GM12878 (cell line): Measurements from ENCODE around the gene FAM222A. TPM values are rescaled to one million over a fixed set of nuclear protein-coding genes. Genes with fewer than 3 reads are reported as not detected.

Source experiments
- ATAC-seq: fragments of 200-7000 bp; cut with Tn5 transposase; 3 replicates; pipeline ENCODE4 v1.9.1; 2020; ENCODE audit warnings: mild to moderate bottlenecking, moderate library complexity
- BruUV-seq: library from RNA; stranded (reverse); fragments of 400-500 nt; replicated peaks from 2 replicates; lab custom pipeline; 2021; lab: Mats Ljungman, UMichigan
- CTCF ChIA-PET: fragments of 300-600 bp; sonication (Branson Sonifier 250); formaldehyde crosslinking; extraction: SDS; loops from one replicate; lab custom pipeline; 2021; ENCODE audit warnings: inconsistent platforms; lab: Yijun Ruan, JAX
- POLR2A ChIA-PET: fragments of 350-600 bp; formaldehyde crosslinking; extraction: SDS; loops from one replicate; lab custom pipeline; 2021; ENCODE audit warnings: inconsistent platforms; lab: Charles Lee
- RAD21 ChIA-PET: fragments of 300-600 bp; sonication (Branson Sonifier 250); formaldehyde crosslinking; loops from one replicate; lab custom pipeline; 2023; ENCODE audit warnings: antibody characterized with exemption; ENCODE audit not compliant: unreplicated experiment; lab: Charles Lee
- SMC1A ChIA-PET: fragments of 300-600 bp; sonication (Branson Sonifier 250); formaldehyde crosslinking; loops from one replicate; lab custom pipeline; 2023; ENCODE audit not compliant: unreplicated experiment, uncharacterized antibody; lab: Charles Lee
- DNase-seq: peaks from one replicate; pipeline ENCODE4 v3.0.0-alpha.2; 2011; ENCODE audit warnings: low read depth, low spot score
- FAIRE-seq: peaks from 3 replicates; lab custom pipeline; 2011; peaks lifted over from hg19 to GRCh38; lab: Jason Lieb, UNC
- H2AFZ ChIP-seq: 2 replicates; pipeline ENCODE4 v1.6.0; 2011; ENCODE audit warnings: low read depth, low read length, control low read depth; ENCODE audit not compliant: control insufficient read depth
- H3K27ac ChIP-seq: 2 replicates; pipeline ENCODE4 v1.5.1; 2011; ENCODE audit warnings: control low read depth; ENCODE audit not compliant: control insufficient read depth, insufficient read depth
- H3K27me3 ChIP-seq, 2 experiments: replicated peaks in 1 of 2; 2 replicates each; pipeline versions ENCODE4 v1.6.0 to v1.6.1; 2011; ENCODE audit warnings: low read length in 1 of 2; ENCODE audit not compliant: control insufficient read depth in 2 of 2, insufficient read depth in 2 of 2
- H3K36me3 ChIP-seq, 2 experiments: 2 replicates each; pipeline ENCODE4 v1.5.1; 2011; ENCODE audit warnings: low read length in 1 of 2; ENCODE audit not compliant: control insufficient read depth in 2 of 2, insufficient read depth in 2 of 2
- H3K4me1 ChIP-seq: 2 replicates; pipeline ENCODE4 v1.6.1; 2011; ENCODE audit warnings: mild to moderate bottlenecking, low read length, moderate library complexity, mixed read lengths; ENCODE audit not compliant: control insufficient read depth, insufficient read depth
- H3K4me2 ChIP-seq: 2 replicates; pipeline ENCODE4 v1.6.0; 2011; ENCODE audit warnings: control low read depth; ENCODE audit not compliant: control insufficient read depth, insufficient read depth
- H3K4me3 ChIP-seq: fragments of 200-600 bp; sonication (generic); 2 replicates; pipeline ENCODE4 v1.5.1; 2016
- H3K79me2 ChIP-seq: 2 replicates; pipeline ENCODE4 v1.6.0; 2011; ENCODE audit warnings: low read length; ENCODE audit not compliant: control insufficient read depth, insufficient read depth
- H3K9ac ChIP-seq: 2 replicates; pipeline ENCODE4 v1.8.0; 2011; ENCODE audit warnings: low read length, control low read depth, mixed read lengths; ENCODE audit not compliant: control insufficient read depth, insufficient read depth
- H3K9me3 ChIP-seq: replicated peaks from 3 replicates; pipeline ENCODE4 v1.5.1; 2011; ENCODE audit warnings: mild to moderate bottlenecking, low read length; ENCODE audit not compliant: control insufficient read depth, insufficient read depth
- H4K20me1 ChIP-seq: 2 replicates; pipeline ENCODE4 v1.6.0; 2011; ENCODE audit not compliant: control insufficient read depth, insufficient read depth
- ASH2L ChIP-seq: fragments of 300-600, 200-600 bp; sonication (generic); IDR thresholded peaks from 2 replicates; pipeline ENCODE4 v1.6.1; 2017; ENCODE audit warnings: low read depth, mild to moderate bottlenecking, borderline replicate concordance
- BMI1 ChIP-seq: fragments of 450-650 bp; IDR thresholded peaks from 2 replicates; pipeline ENCODE4 v1.6.1; 2016; ENCODE audit warnings: mild to moderate bottlenecking, moderate library complexity, borderline replicate concordance
- CHD2 ChIP-seq: IDR thresholded peaks from 2 replicates; pipeline ENCODE4 v1.6.1; 2011; ENCODE audit warnings: low read depth, low read length, improper control_type of control experiment, borderline replicate concordance
- CTCF ChIP-seq, 3 experiments: IDR thresholded peaks in 2 of 3; conservative IDR thresholded peaks in 1 of 3; 2 replicates each; pipeline ENCODE4 v1.5.1; 2011; ENCODE audit warnings: low read depth in 3 of 3, low read length in 3 of 3, mild to moderate bottlenecking in 3 of 3, control low read depth in 2 of 3, moderate library complexity in 2 of 3, inconsistent platforms in 1 of 3, mixed read lengths in 1 of 3; ENCODE audit not compliant: control insufficient read depth in 2 of 3, insufficient read depth in 1 of 3; ENCODE audit errors: extremely low read depth in 1 of 3
- DPF2 ChIP-seq: fragments of 450-650 bp; IDR thresholded peaks from 2 replicates; pipeline ENCODE4 v1.6.1; 2017; ENCODE audit warnings: mild to moderate bottlenecking
- GABPA ChIP-seq: IDR thresholded peaks from 2 replicates; pipeline ENCODE4 v1.6.1; 2014; ENCODE audit warnings: antibody characterized with exemption, low read depth, mild to moderate bottlenecking, inconsistent platforms
- KAT2A ChIP-seq: conservative IDR thresholded peaks from 2 replicates; pipeline ENCODE4 v1.6.1; 2011; ENCODE audit warnings: low read depth, low read length; ENCODE audit not compliant: control insufficient read depth
- NR2C1 ChIP-seq: fragments of 450-650 bp; IDR thresholded peaks from 2 replicates; pipeline ENCODE4 v1.6.1; 2017; ENCODE audit warnings: antibody characterized with exemption, mild to moderate bottlenecking, moderate library complexity
- PAX8 ChIP-seq: fragments of 450-650 bp; IDR thresholded peaks from 2 replicates; pipeline ENCODE4 v1.6.1; 2017; ENCODE audit warnings: mild to moderate bottlenecking, moderate library complexity
- RB1 ChIP-seq: fragments of 450-650 bp; formaldehyde crosslinking; IDR thresholded peaks from 2 replicates; pipeline ENCODE4 v1.6.1; 2017; ENCODE audit warnings: mild to moderate bottlenecking, borderline replicate concordance
- SKIL ChIP-seq: fragments of 450-650 bp; IDR thresholded peaks from 2 replicates; pipeline ENCODE4 v1.6.1; 2017; ENCODE audit warnings: mild to moderate bottlenecking, low read depth, inconsistent platforms; ENCODE audit not compliant: poor library complexity, severe bottlenecking
- SREBF1 ChIP-seq: IDR thresholded peaks from 2 replicates; pipeline ENCODE4 v1.6.1; 2012; ENCODE audit warnings: mild to moderate bottlenecking, low read length
- SRF ChIP-seq, 2 experiments: IDR thresholded peaks; 2 replicates each; pipeline ENCODE4 v1.6.1; 2011; ENCODE audit warnings: low read depth in 2 of 2, low read length in 2 of 2, mild to moderate bottlenecking in 1 of 2, moderate library complexity in 1 of 2
- TAF1 ChIP-seq: IDR thresholded peaks from 2 replicates; pipeline ENCODE4 v1.6.1; 2011; ENCODE audit warnings: mild to moderate bottlenecking, low read depth, low read length, borderline replicate concordance
- WGBS: methylation state at CpG from one replicate; pipeline ENCODE4 v1.1.6; 2016; ENCODE audit warnings: low lambda C conversion rate; ENCODE audit not compliant: insufficient replicate concordance, insufficient coverage; ENCODE audit errors: missing lambda C conversion rate; 5-methylcytosine and 5-hydroxymethylcytosine counted together
- in situ Hi-C: fragments of 300-500 bp; cut with MboI; formaldehyde crosslinking; loops from 9 replicates; pipeline ENCODE4 v1.14.3; 2018; ENCODE audit warnings: mixed read lengths
- intact Hi-C: fragments of 100-400 bp; cut with micrococcal nuclease; formaldehyde crosslinking; loops from one replicate; pipeline ENCODE4 v1.14.2; 2022; ENCODE audit not compliant: unreplicated experiment
- polyA plus RNA-seq, 11 experiments: library from polyadenylated mRNA; depleted of rRNA in 4 of 11; unstranded in 6 of 11; stranded (reverse) in 5 of 11; fragments of >200 nt; fragmentation: Nextera tagmentation in 4 of 11; fragmentation: Illumina TruSeq in 1 of 11; extraction: Ambion mirVana in 4 of 11; extraction: Trizol in 1 of 11; gene quantifications; 1 replicate in 1 of 11; 2 replicates in 10 of 11; pipeline versions ENCODE4 v1.2.1 to v1.2.3, GENCODE V29; 2011 to 2016; ENCODE audit warnings: inconsistent platforms in 2 of 11, missing spikeins in 2 of 11, low read depth in 1 of 11
- total RNA-seq, 4 experiments: library from RNA; depleted of rRNA in 3 of 4; stranded (reverse); fragments of >200 nt in 3 of 4; fragmentation: Illumina TruSeq in 1 of 4; extraction: Trizol in 1 of 4; gene quantifications; 2 replicates each; pipeline versions ENCODE4 v1.2.1 to v1.2.3, GENCODE V29; 2013 to 2021
- TF ChIP-seq, protein P1 (sequence below): fragments of 450-650 bp; IDR thresholded peaks from 2 replicates; pipeline ENCODE4 v1.6.1; 2018; ENCODE audit warnings: borderline replicate concordance, mild to moderate bottlenecking; ENCODE audit not compliant: partially characterized antibody

The FAM222A gene
- total and polyA plus RNA-seq, 10 of the 15 experiments (the other 5 are each of a cell fraction or from before 2014, with no cell fraction given): 0.04 to 0.49 (median 0.14) TPM; not detected in 3

DNA sequence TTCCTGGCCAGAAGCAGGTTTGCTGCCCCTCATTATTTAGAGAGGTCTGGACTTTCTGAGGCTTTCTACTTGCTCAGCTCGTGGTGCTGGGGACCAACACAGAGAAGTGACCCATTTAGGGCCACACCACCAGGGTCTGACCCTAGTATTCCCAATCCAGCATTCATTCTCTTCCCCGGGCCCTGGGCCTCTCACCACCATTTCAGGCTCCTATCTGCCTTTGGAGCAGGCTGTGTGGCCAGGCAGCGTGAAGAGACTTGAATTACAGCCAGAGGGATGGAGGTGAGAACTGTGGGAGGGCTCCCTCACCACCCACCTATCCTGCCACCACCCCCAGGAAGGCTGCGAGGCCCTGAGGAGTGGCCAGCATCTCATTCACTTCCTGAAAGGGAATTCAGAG is 24.6 kb downstream of the FAM222A start:
- no peaks in the 10 kb centered on the region for H3K4me1 ChIP-seq
- no peaks in the 10 kb centered on the region for H3K79me2 ChIP-seq
- CTCF ChIA-PET: interaction anchor here (0.6 to 2.3 kb wide), 2 partner anchors 109 to 140 kb away, joined by 3 to 11 read pairs; no protein-coding TSS in a partner anchor
- intact Hi-C loops: no loop called here
- FAIRE-seq: no peak
- WGBS: 2% methylated on average over 4 of the region's 4 CpGs
- no peak for TF ChIP-seq SKIL
- no peak for TF ChIP-seq KAT2A
- no peak for TF ChIP-seq SRF (IDR thresholded peaks at IDR 0.05; ENCODE audit: low read depth in 2 of 2, low read length in 2 of 2)
- no peak for TF ChIP-seq CHD2
- no peak for TF ChIP-seq CTCF (IDR thresholded peaks at IDR 0.05 in 2 of 3, conservative IDR thresholded peaks at IDR 0.05 in 1 of 3; ENCODE audit: control insufficient read depth in 2 of 3, extremely low read depth in 1 of 3, insufficient read depth in 1 of 3, low read depth in 3 of 3, low read length in 3 of 3)
- TF ChIP-seq PAX8: no peak
- TF ChIP-seq BMI1: no peak
- TF ChIP-seq RB1: no peak
- no peak for TF ChIP-seq ASH2L
- TF ChIP-seq, protein P1, sequence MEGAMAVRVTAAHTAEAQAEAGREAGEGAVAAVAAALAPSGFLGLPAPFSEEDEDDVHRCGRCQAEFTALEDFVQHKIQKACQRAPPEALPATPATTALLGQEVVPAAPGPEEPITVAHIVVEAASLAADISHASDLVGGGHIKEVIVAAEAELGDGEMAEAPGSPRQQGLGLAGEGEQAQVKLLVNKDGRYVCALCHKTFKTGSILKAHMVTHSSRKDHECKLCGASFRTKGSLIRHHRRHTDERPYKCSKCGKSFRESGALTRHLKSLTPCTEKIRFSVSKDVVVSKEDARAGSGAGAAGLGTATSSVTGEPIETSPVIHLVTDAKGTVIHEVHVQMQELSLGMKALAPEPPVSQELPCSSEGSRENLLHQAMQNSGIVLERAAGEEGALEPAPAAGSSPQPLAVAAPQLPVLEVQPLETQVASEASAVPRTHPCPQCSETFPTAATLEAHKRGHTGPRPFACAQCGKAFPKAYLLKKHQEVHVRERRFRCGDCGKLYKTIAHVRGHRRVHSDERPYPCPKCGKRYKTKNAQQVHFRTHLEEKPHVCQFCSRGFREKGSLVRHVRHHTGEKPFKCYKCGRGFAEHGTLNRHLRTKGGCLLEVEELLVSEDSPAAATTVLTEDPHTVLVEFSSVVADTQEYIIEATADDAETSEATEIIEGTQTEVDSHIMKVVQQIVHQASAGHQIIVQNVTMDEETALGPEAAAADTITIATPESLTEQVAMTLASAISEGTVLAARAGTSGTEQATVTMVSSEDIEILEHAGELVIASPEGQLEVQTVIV: no peak
- TF ChIP-seq GABPA: no peak
- no peak for TF ChIP-seq NR2C1
- TF ChIP-seq SREBF1: no peak
- TF ChIP-seq TAF1: no peak
- no peak for TF ChIP-seq DPF2
- TF ChIP-seq, all 136 proteins: peak for 0
- no TSS peak for BruUV-seq
- Histone ChIP-seq H4K20me1 (no peaks in the 10 kb centered on the region), H3K9me3 (no peaks in the 10 kb centered on the region), H3K4me3 (no peak overlapping the region), H3K36me3 (no peaks in the 10 kb centered on the region), H2AFZ (no peak overlapping the region), H3K27ac (no peak overlapping the region), H3K9ac (no peak overlapping the region), H3K4me2 (no peak overlapping the region), H3K27me3 (no peaks in the 10 kb centered on the region; a peak in 3 of 4 replicates)
- no peak for DNase-seq
- ChIA-PET SMC1A (no interaction called here), RAD21 (no interaction called here), POLR2A (no interaction called here)
- no peak for ATAC-seq
- in situ Hi-C loops: no loop called here
